ENCODE results near the gene POLDIP2. TPM values are rescaled to one million over a fixed set of nuclear protein-coding genes. Genes with fewer than 3 reads are reported as not detected.

Gene POLDIP2
- total RNA-seq, 2 experiments from 2014 or later, result 73.8 to 76.4 TPM

- no peak for DNase-seq
- intact Hi-C loops (cut with micrococcal nuclease), result loop anchor here (5.0 kb wide), 2 partner anchors 41 to 276 kb away; partner anchors contain the start of gene NLK
- ChIA-PET POLR2A (interaction anchor here (1.4 to 4.0 kb wide), 3 partner anchors 18 to 39 kb away, joined by 6 to 21 read pairs (median 8); partner anchors contain the start of genes IFT20, POLDIP2 and TNFAIP1), CTCF (interaction anchor here (0.6 to 1.2 kb wide), 7 partner anchors 17 to 425 kb away, joined by 3 to 6 read pairs (median 3); partner anchors contain the start of genes IFT20, LYRM9 and TNFAIP1)
- Mint-ChIP-seq H3K27me3 (no peaks in the 10 kb centered on the region), H3K4me1 (ENCODE audit: low read depth) (peaks cover 22% of the 10 kb centered on the region), H3K27ac (peak overlapping the region; percentile 42), H3K4me3 (peak overlapping the region; percentile 82), H3K9me3 (no peaks in the 10 kb centered on the region), H3K36me3 (peaks cover 12% of the 10 kb centered on the region)
These were observed 39.2 kb downstream of the POLDIP2 start for GRCh38 chr17:28317966-28318758.

- Mint-ChIP-seq H3K36me3 (peaks cover 12% of the 10 kb centered on the region), H3K4me1 (ENCODE audit: low read depth) (peaks cover 22% of the 10 kb centered on the region), H3K27me3 (no peaks in the 10 kb centered on the region), H3K27ac (no peak overlapping the region), H3K4me3 (peak overlapping the region; percentile 82), H3K9me3 (no peaks in the 10 kb centered on the region)
- POLR2A ChIA-PET, result interaction anchor here (1.4 to 4.0 kb wide), 3 partner anchors 18 to 40 kb away, joined by 6 to 21 read pairs (median 8); partner anchors contain the start of genes IFT20, POLDIP2 and TNFAIP1
- intact Hi-C loops (cut with micrococcal nuclease), result loop anchor here (5.0 kb wide), 2 partner anchors 40 to 275 kb away; partner anchors contain the start of gene NLK
- CTCF ChIA-PET, result interaction anchor here (0.6 to 1.2 kb wide), 4 partner anchors 18 to 424 kb away, joined by 3 to 6 read pairs (median 3); partner anchors contain the start of genes IFT20, LYRM9 and TNFAIP1
- no peak for DNase-seq
These were observed 40.0 kb downstream of the POLDIP2 start for GRCh38 chr17:28317099-28317965.

GRCh38 chr17:28315846-28316705 is 41.3 kb downstream of the POLDIP2 start:
- CTCF ChIA-PET, result no interaction called here
- DNase-seq, result no peak
- Mint-ChIP-seq H3K36me3 (peaks cover 10% of the 10 kb centered on the region), H3K4me3 (no peak overlapping the region), H3K27me3 (no peaks in the 10 kb centered on the region), H3K4me1 (ENCODE audit: low read depth) (peaks cover 21% of the 10 kb centered on the region), H3K27ac (no peak overlapping the region), H3K9me3 (no peaks in the 10 kb centered on the region)
- POLR2A ChIA-PET, result no interaction called here
- intact Hi-C loops (cut with micrococcal nuclease), result loop anchor here (5.0 kb wide), 2 partner anchors 39 to 274 kb away; partner anchors contain the start of gene NLK

- Mint-ChIP-seq H3K36me3 (no peaks in the 10 kb centered on the region), H3K4me3 (no peak overlapping the region), H3K27ac (no peak overlapping the region), H3K27me3 (no peaks in the 10 kb centered on the region), H3K9me3 (no peaks in the 10 kb centered on the region), H3K4me1 (ENCODE audit: low read depth) (peaks cover 9% of the 10 kb centered on the region)
- no peak for DNase-seq
- intact Hi-C loops (cut with micrococcal nuclease), result no loop called here
- ChIA-PET CTCF (interaction anchor here (1.2 kb wide), 1 partner anchor 22 kb away, joined by 3 read pairs; the partner anchor contains the start of genes IFT20 and TNFAIP1), POLR2A (no interaction called here)
These were observed 43.5 kb downstream of the POLDIP2 start for GRCh38 chr17:28313841-28314240.

- H3K4me1 Mint-ChIP-seq (ENCODE audit: low read depth), result no peaks in the 10 kb centered on the region
- no peak overlapping the region for H3K27ac Mint-ChIP-seq
- peaks cover 17% of the 10 kb centered on the region for H3K27me3 Mint-ChIP-seq
- no peak overlapping the region for H3K4me3 Mint-ChIP-seq
- H3K9me3 Mint-ChIP-seq, result no peaks in the 10 kb centered on the region
- POLR2A ChIA-PET, result no interaction called here
- CTCF ChIA-PET, result no interaction called here
- no peak for DNase-seq
- intact Hi-C loops (cut with micrococcal nuclease), result no loop called here
- no peaks in the 10 kb centered on the region for H3K36me3 Mint-ChIP-seq
These were observed 50.3 kb downstream of the POLDIP2 start for GRCh38 chr17:28306954-28307401.

- no peaks in the 10 kb centered on the region for H3K36me3 Mint-ChIP-seq
- DNase-seq, result no peak
- ChIA-PET POLR2A (no interaction called here), CTCF (interaction anchor here (1.1 kb wide), 1 partner anchor 64 kb away, joined by 3 read pairs; no protein-coding TSS in a partner anchor)
- no peak overlapping the region for H3K4me3 Mint-ChIP-seq
- H3K27me3 Mint-ChIP-seq, result peaks cover 9% of the 10 kb centered on the region
- H3K4me1 Mint-ChIP-seq (ENCODE audit: low read depth), result peaks cover 15% of the 10 kb centered on the region
- no peak overlapping the region for H3K27ac Mint-ChIP-seq
- H3K9me3 Mint-ChIP-seq, result no peaks in the 10 kb centered on the region
- intact Hi-C loops (cut with micrococcal nuclease), result no loop called here
These were observed 58.9 kb downstream of the POLDIP2 start for GRCh38 chr17:28298449-28298848.

Small RNAs within 50 kb of the gene (microRNA-seq; reads per million reads assigned to microRNA genes)
- 1.6 reads per million for gene MIR4723 (ENCODE audit: borderline microRNAs expressed, borderline number of aligned reads, borderline replicate concordance)

Other genes with a start within 250 kb of the POLDIP2 start
- 10 to 100 TPM; 27.1 to 29.8 TPM for gene TMEM97, start 38.3 kb downstream of the POLDIP2 start, total RNA-seq
- 10 to 100 TPM; 20.3 to 20.6 TPM for gene IFT20, start 22.1 kb downstream of the POLDIP2 start, total RNA-seq
- 10 to 100 TPM; 24.4 to 27.3 TPM for gene TNFAIP1, start 21.8 kb downstream of the POLDIP2 start, total RNA-seq
- gene SEBOX, start 7.7 kb upstream of the POLDIP2 start, total RNA-seq, result not detected
- not detected for gene VTN, start 12.8 kb upstream of the POLDIP2 start, total RNA-seq
- gene SARM1, start 14.2 kb upstream of the POLDIP2 start, total RNA-seq, result 10 to 100 TPM; 16.5 to 18.3 TPM
- gene SLC46A1, start 48.7 kb upstream of the POLDIP2 start, total RNA-seq, result 1 to 10 TPM; 2.3 to 2.9 TPM
- not detected for gene SLC13A2, start 116.1 kb upstream of the POLDIP2 start, total RNA-seq
- not detected for gene FOXN1, start 148.8 kb upstream of the POLDIP2 start, total RNA-seq
- gene UNC119, start 195.1 kb upstream of the POLDIP2 start, total RNA-seq, result 10 to 100 TPM; 38.0 to 42.0 TPM
- gene PIGS, start 214.0 kb upstream of the POLDIP2 start, total RNA-seq, result 10 to 100 TPM; 36.6 to 38.6 TPM
- gene ALDOC, start 219.4 kb upstream of the POLDIP2 start, total RNA-seq, result 10 to 100 TPM; 75.2 to 77.3 TPM
- gene SPAG5, start 241.5 kb upstream of the POLDIP2 start, total RNA-seq, result 100 to 1,000 TPM; 153 to 159 TPM